ENCODE data around the gene CFAP69.

CFAP69 gene

DNA sequence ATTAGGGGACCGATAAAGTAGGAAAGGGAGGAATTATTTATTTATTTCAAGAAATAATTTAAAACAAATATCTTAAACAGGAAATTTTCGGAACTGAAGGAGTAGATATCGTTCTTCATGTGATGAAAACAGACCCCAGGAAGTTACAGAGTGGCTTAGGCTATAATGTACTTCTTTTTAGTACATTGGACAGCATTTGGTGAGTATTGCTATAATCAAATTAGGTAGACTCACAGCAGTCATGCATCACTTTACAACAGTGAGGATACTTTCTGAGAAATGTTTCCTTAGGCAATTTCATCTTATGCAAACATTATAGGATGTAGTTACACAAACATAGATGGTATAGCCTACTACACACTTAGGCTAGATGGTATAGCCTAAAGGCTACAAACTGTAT is 43.2 kb downstream of the CFAP69 start:
- no peaks in the 10 kb centered on the region for H3K4me1 Mint-ChIP-seq
- peaks cover 9% of the 10 kb centered on the region for H3K9me3 Mint-ChIP-seq
- DNase-seq, result no peak
- TF ChIP-seq, protein P1, sequence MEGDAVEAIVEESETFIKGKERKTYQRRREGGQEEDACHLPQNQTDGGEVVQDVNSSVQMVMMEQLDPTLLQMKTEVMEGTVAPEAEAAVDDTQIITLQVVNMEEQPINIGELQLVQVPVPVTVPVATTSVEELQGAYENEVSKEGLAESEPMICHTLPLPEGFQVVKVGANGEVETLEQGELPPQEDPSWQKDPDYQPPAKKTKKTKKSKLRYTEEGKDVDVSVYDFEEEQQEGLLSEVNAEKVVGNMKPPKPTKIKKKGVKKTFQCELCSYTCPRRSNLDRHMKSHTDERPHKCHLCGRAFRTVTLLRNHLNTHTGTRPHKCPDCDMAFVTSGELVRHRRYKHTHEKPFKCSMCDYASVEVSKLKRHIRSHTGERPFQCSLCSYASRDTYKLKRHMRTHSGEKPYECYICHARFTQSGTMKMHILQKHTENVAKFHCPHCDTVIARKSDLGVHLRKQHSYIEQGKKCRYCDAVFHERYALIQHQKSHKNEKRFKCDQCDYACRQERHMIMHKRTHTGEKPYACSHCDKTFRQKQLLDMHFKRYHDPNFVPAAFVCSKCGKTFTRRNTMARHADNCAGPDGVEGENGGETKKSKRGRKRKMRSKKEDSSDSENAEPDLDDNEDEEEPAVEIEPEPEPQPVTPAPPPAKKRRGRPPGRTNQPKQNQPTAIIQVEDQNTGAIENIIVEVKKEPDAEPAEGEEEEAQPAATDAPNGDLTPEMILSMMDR (IDR thresholded peaks at IDR 0.05), result no peak
- H3K4me3 Mint-ChIP-seq, result no peak overlapping the region
- peaks cover 12% of the 10 kb centered on the region for H3K36me3 Mint-ChIP-seq (ENCODE audit: low read depth)
- no peaks in the 10 kb centered on the region for H3K27me3 Mint-ChIP-seq (ENCODE audit: low read depth, poor library complexity)
- H3K27ac Mint-ChIP-seq, result no peak overlapping the region

DNA sequence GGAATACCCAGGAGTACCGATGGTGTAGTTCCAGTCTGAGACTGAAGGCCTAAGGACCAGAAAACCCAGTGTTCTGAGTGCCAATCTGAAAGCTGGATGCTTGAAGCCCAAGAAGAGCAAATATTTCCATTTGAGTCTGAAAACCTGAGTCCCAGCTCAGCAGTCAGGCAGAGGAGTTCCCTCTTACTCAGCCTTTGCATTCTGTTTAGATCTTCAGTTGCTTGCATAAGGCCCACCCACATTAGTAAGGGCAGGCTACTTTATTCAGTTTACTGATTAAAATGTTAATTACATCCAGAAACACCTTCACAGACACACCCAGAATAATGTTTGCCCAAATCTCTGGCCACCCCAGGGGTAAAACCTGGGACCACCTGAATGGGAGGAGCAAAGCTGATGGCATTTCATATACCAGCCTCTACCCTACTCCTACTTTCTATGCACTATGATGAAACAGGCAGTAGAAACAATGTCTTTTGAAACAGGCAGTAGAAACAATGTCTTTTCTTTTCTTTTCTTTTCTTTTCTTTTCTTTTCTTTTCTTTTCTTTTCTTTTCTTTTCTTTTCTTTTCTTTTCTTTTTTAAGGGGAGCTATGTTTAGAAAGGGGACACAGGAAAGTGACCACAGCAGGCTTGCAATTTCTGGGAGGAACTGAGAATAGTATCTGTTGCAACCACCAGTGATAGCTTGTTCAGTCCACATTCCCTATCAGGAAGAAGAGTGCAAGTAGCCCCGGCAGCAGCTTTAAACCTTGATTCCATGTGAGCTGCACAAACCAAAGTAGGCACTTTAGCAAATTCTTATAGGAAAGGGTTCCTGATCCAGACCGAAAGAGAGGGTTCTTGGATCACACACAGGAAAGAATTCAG is 45.5 kb downstream of the CFAP69 start:
- Mint-ChIP-seq H3K9me3 (peaks cover 21% of the 10 kb centered on the region), H3K36me3 (ENCODE audit: low read depth) (peaks cover 20% of the 10 kb centered on the region), H3K27me3 (ENCODE audit: low read depth, poor library complexity) (no peaks in the 10 kb centered on the region), H3K4me3 (no peak overlapping the region), H3K4me1 (no peaks in the 10 kb centered on the region), H3K27ac (no peak overlapping the region)
- DNase-seq, result no peak
- TF ChIP-seq, protein P1 (IDR thresholded peaks at IDR 0.05), result no peak

DNA sequence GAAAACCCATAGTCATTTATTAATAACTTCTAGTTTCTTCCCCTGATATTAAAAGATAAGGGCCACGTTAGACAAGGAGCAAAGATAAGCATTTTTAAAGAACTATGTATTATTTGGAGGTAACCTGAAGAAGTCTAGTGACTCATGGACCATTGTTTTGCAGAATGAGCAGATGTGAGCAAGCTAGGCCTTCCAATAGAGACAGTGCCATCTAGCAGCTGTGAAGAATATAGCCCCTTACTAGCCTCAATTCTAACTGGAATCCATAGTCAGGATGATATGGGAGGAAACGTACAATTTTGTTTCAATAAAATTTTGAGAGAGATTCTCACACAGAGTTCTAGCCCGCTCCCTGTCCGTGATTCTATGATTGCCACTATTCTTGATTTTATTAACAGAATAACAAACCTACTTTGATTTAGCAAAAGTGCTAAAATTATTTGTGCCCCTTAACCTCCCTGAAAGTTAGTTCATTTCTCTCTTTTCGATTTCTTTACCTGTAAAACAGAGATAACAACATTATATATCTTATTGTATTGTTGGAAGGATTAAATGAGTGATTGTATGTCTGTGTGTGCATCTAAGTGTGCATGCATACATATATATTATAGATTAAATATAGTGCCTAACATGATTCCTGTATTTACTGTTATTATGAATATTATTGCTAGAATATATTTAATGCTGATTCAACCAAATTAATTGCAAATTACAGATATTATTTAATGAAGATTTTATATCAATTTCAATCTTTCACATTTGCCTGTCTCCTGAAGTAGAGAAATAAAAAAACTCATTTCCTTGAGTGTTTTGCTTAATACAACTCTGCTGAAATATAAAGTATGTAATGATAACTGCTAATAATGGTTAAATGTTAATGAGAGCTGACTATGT is 53.4 kb downstream of the CFAP69 start:
- no peak overlapping the region for H3K27ac Mint-ChIP-seq
- DNase-seq, result no peak

DNA sequence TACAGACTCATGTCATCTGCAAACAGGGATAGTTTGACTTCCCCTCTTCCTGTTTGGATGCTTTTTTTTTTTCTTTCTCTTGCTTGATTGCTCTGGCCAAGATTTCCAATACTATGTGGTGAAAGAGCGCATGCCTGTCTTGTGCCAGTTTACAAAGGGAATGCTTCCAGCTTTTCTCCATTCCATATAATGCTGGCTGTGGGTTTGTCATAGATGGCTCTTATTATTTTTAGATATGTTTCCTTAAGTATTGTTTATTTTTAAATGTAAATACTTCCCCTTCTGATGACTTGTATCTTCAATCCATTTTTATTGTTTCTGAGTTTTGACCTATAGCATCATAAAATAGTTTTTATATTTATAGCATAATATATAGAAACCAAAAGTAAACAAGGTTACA is 58.3 kb downstream of the CFAP69 start:
- Mint-ChIP-seq H3K9me3 (no peaks in the 10 kb centered on the region), H3K27ac (no peak overlapping the region), H3K4me1 (no peaks in the 10 kb centered on the region), H3K36me3 (ENCODE audit: low read depth) (no peaks in the 10 kb centered on the region), H3K27me3 (ENCODE audit: low read depth, poor library complexity) (peaks cover 3% of the 10 kb centered on the region), H3K4me3 (no peak overlapping the region)
- TF ChIP-seq, protein P1 (IDR thresholded peaks at IDR 0.05), result no peak
- no peak for DNase-seq

More for the DNA sequence above, 53.4 kb downstream of the CFAP69 start:
- TF ChIP-seq, protein P1 (IDR thresholded peaks at IDR 0.05), result peak; percentile 42
- no peaks in the 10 kb centered on the region for H3K4me1 Mint-ChIP-seq
- H3K9me3 Mint-ChIP-seq, result peaks cover 9% of the 10 kb centered on the region
- H3K4me3 Mint-ChIP-seq, result no peak overlapping the region
- peaks cover 3% of the 10 kb centered on the region for H3K27me3 Mint-ChIP-seq (ENCODE audit: low read depth, poor library complexity)
- H3K36me3 Mint-ChIP-seq (ENCODE audit: low read depth), result peaks cover 6% of the 10 kb centered on the region

DNA sequence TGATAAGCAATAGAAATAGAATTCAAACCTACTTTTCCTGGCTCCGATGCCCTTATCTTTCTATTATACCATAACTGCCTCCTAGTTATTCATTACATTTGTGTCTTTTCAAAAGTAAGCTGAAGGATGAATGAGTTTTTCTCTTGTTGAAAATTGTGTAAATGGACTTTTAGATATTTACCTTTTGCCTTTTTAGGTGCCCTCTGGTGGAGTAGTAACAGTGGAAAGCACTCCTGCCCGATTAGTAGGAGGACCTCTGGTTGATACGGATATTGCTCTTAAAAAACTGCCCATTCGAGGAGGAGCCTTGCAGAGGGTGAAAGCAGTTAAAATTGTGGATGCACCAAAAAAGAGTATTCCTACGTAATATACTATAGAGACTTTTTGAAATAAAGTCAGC is 64.9 kb downstream of the CFAP69 start:
- H3K27ac Mint-ChIP-seq, result no peak overlapping the region
- no peaks in the 10 kb centered on the region for H3K36me3 Mint-ChIP-seq (ENCODE audit: low read depth)
- TF ChIP-seq, protein P1 (IDR thresholded peaks at IDR 0.05), result no peak
- H3K9me3 Mint-ChIP-seq, result no peaks in the 10 kb centered on the region
- no peak overlapping the region for H3K4me3 Mint-ChIP-seq
- peaks cover 4% of the 10 kb centered on the region for H3K27me3 Mint-ChIP-seq (ENCODE audit: low read depth, poor library complexity)
- H3K4me1 Mint-ChIP-seq, result no peaks in the 10 kb centered on the region
- DNase-seq, result no peak
